ENCODE data around the gene HLA-DOA. TPM values are rescaled to one million over a fixed set of nuclear protein-coding genes. Genes with fewer than 3 reads are reported as not detected.
A peak's percentile ranks its signal among the peaks of the same experiment; 100 is the strongest.

Gene HLA-DOA
- total and polyA plus RNA-seq, 2 experiments from 2014 or later = 0.74 TPM; not detected in 1

DNA sequence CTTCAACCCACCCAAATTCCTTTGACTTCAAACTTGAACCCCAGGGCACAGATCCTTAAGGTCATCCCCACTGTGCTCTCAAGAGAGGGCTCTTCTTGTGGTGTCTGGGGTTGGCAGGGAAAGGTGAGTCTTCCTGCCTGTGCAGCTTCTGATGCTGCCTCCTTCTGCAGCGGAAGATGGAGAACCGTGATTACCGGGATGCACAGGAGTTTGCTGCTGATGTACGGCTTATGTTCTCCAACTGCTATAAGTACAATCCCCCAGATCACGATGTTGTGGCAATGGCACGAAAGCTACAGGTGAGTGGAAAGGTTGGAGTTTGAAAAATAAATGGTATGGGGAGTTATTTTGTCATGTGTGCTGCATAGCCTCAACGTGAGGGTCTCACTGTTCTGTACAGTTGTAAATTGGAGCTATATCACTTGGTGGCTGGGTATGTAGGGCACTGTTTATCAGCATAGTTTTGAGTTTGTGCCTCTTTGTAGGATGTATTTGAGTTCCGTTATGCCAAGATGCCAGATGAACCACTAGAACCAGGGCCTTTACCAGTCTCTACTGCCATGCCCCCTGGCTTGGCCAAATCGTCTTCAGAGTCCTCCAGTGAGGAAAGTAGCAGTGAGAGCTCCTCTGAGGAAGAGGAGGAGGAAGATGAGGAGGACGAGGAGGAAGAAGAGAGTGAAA is 32.0 kb downstream of the HLA-DOA start:
- H3K27ac ChIP-seq = no peak overlapping the region
- no peak for DNase-seq (ENCODE audit: low read depth in 1 of 2, low spot score in 1 of 2)
- H3K36me3 ChIP-seq = peaks cover 74% of the 10 kb centered on the region
- no peak overlapping the region for H3K4me3 ChIP-seq
- H3K9me3 ChIP-seq (ENCODE audit: low read depth) = no peaks in the 10 kb centered on the region
- TF ChIP-seq, protein P1, sequence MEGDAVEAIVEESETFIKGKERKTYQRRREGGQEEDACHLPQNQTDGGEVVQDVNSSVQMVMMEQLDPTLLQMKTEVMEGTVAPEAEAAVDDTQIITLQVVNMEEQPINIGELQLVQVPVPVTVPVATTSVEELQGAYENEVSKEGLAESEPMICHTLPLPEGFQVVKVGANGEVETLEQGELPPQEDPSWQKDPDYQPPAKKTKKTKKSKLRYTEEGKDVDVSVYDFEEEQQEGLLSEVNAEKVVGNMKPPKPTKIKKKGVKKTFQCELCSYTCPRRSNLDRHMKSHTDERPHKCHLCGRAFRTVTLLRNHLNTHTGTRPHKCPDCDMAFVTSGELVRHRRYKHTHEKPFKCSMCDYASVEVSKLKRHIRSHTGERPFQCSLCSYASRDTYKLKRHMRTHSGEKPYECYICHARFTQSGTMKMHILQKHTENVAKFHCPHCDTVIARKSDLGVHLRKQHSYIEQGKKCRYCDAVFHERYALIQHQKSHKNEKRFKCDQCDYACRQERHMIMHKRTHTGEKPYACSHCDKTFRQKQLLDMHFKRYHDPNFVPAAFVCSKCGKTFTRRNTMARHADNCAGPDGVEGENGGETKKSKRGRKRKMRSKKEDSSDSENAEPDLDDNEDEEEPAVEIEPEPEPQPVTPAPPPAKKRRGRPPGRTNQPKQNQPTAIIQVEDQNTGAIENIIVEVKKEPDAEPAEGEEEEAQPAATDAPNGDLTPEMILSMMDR (IDR thresholded peaks at IDR 0.05; ENCODE audit: low read depth, low read length) = no peak
- H3K27me3 ChIP-seq = no peaks in the 10 kb centered on the region
- peaks cover 8% of the 10 kb centered on the region for H3K4me1 ChIP-seq (ENCODE audit: low read depth)

DNA sequence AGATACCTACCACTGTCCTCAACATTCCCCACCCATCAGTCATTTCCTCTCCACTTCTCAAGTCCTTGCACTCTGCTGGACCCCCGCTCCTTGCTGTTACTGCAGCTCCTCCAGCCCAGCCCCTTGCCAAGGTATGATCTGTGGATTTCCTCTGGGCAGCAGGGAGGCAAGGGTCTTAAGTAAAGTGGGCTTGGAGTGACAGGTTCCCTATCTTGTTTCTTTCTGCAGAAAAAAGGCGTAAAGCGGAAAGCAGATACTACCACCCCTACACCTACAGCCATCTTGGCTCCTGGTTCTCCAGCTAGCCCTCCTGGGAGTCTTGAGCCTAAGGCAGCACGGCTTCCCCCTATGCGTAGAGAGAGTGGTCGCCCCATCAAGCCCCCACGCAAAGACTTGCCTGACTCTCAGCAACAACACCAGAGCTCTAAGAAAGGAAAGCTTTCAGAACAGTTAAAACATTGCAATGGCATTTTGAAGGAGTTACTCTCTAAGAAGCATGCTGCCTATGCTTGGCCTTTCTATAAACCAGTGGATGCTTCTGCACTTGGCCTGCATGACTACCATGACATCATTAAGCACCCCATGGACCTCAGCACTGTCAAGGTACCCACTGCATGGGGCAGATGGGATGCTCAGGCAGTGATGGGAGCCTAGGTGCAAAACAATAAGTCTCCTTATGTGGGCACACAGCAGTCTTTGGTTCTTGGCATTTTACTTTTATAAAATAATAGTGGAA is 32.9 kb downstream of the HLA-DOA start:
- H3K9me3 ChIP-seq (ENCODE audit: low read depth) = no peaks in the 10 kb centered on the region
- DNase-seq (ENCODE audit: low read depth in 1 of 2, low spot score in 1 of 2) = no peak
- no peaks in the 10 kb centered on the region for H3K27me3 ChIP-seq
- TF ChIP-seq, protein P1 (IDR thresholded peaks at IDR 0.05; ENCODE audit: low read depth, low read length) = no peak
- H3K27ac ChIP-seq = no peak overlapping the region
- peaks cover 8% of the 10 kb centered on the region for H3K4me1 ChIP-seq (ENCODE audit: low read depth)
- peaks cover 66% of the 10 kb centered on the region for H3K36me3 ChIP-seq
- H3K4me3 ChIP-seq = no peak overlapping the region

DNA sequence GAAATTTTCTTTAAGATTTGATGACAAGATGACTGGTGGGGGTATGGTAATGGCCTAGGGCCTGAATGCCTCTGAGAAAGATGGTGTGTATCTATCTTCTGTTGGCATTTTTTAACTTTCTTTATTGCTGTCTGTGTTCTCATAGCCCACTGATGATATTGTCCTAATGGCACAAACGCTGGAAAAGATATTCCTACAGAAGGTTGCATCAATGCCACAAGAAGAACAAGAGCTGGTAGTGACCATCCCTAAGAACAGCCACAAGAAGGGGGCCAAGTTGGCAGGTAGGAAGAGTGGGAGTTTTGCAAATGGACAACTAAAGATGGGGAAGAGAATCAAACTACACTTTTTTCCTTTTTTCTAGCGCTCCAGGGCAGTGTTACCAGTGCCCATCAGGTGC is 33.5 kb downstream of the HLA-DOA start:
- TF ChIP-seq, protein P1 (IDR thresholded peaks at IDR 0.05; ENCODE audit: low read depth, low read length) = no peak
- peaks cover 8% of the 10 kb centered on the region for H3K4me1 ChIP-seq (ENCODE audit: low read depth)
- H3K27ac ChIP-seq = no peak overlapping the region
- no peaks in the 10 kb centered on the region for H3K27me3 ChIP-seq
- peaks cover 63% of the 10 kb centered on the region for H3K36me3 ChIP-seq
- no peaks in the 10 kb centered on the region for H3K9me3 ChIP-seq (ENCODE audit: low read depth)
- DNase-seq (ENCODE audit: low read depth in 1 of 2, low spot score in 1 of 2) = no peak
- H3K4me3 ChIP-seq = peak overlapping the region; percentile 6

DNA sequence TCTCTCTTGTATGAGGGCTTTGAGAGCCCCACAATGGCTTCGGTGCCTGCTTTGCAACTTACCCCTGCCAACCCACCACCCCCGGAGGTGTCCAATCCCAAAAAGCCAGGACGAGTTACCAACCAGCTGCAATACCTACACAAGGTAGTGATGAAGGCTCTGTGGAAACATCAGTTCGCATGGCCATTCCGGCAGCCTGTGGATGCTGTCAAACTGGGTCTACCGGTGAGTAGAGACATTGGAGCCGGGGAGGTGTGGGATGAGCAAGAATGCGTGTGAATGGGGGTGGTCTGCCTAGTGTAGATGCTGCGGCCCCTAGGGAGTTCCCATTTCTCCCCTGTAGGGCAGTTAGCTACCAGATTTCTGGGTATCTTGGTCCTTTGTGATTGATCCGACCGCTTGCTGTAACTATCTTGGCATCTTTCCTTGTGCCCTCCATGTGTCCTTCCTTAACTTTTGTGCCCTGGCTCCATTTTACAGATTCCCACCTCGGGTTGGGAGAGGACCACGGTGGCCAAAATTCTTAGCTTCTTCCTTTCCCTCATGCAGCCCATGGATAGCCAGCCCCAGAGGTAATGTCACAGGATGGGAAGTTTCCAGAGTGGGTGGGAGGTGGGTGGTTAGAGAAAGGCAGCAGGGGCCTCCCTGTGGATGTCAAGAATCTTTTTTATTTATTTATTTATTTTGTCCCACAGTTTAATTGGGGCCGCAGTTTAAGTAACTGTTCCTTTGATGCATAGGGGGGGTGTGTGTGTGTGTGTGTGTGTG is 34.7 kb downstream of the HLA-DOA start:
- TF ChIP-seq, protein P1 (IDR thresholded peaks at IDR 0.05; ENCODE audit: low read depth, low read length) = no peak
- Histone ChIP-seq H3K27ac (no peak overlapping the region), H3K36me3 (peaks cover 52% of the 10 kb centered on the region), H3K4me3 (peak overlapping the region; percentile 96), H3K9me3 (ENCODE audit: low read depth) (no peaks in the 10 kb centered on the region), H3K4me1 (ENCODE audit: low read depth) (peaks cover 8% of the 10 kb centered on the region), H3K27me3 (no peaks in the 10 kb centered on the region)
- no peak for DNase-seq (ENCODE audit: low read depth in 1 of 2, low spot score in 1 of 2)

DNA sequence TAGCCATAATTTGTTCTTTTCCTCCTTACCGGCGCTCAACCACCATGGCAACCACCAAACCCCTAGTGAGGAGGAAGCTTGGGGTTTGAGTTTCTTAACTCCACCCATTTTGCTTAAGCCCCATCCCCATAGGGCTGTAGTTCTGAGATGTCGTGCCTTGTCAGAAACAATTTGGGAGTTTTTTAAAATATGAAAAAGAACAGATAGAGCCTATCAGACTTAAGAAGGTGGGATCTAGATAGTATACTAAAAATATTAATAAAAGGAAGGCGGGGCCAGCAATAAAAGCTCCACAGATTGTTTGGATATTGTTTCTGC is 35.4 kb downstream of the HLA-DOA start:
- peak in 1 of 2 donors; percentile 74 for DNase-seq (ENCODE audit: low read depth in 1 of 2, low spot score in 1 of 2)
- Histone ChIP-seq H3K9me3 (ENCODE audit: low read depth) (no peaks in the 10 kb centered on the region), H3K4me3 (peak overlapping the region; percentile 96), H3K27ac (no peak overlapping the region), H3K4me1 (ENCODE audit: low read depth) (peaks cover 8% of the 10 kb centered on the region), H3K36me3 (peaks cover 44% of the 10 kb centered on the region), H3K27me3 (no peaks in the 10 kb centered on the region)
- TF ChIP-seq, protein P1 (IDR thresholded peaks at IDR 0.05; ENCODE audit: low read depth, low read length) = no peak
